B cell (primary cell): ENCODE results near the gene TIAM2. TPM values are rescaled to one million over a fixed set of nuclear protein-coding genes. Genes with fewer than 3 reads are reported as not detected.

Experiments
- ATAC-seq: fragments of 200-7000 bp; cut with Tn5 transposase; one replicate; pipeline ENCODE4 v1.10.0; 2021; ENCODE audit warnings: low read depth, mild to moderate bottlenecking, moderate number of reproducible peaks, moderate library complexity
- CTCF ChIA-PET: fragments of 350-600 bp; sonication (Branson Sonifier 250); formaldehyde crosslinking; loops from one replicate; lab custom pipeline; 2021; ENCODE audit warnings: antibody characterized with exemption, inconsistent platforms; lab: Charles Lee
- POLR2A ChIA-PET: fragments of 350-600 bp; sonication (Branson Sonifier 250); formaldehyde crosslinking; loops from one replicate; lab custom pipeline; 2021; ENCODE audit warnings: antibody characterized with exemption; lab: Charles Lee
- DNase-seq: peaks from one replicate; pipeline ENCODE4 v3.0.0; 2013
- H2AFZ ChIP-seq: 2 replicates; pipeline ENCODE4 v1.6.1; 2012; ENCODE audit warnings: mild to moderate bottlenecking, low read depth, low read length; ENCODE audit not compliant: insufficient read depth, poor library complexity, severe bottlenecking
- H3K27ac ChIP-seq, 2 donors: 1 replicate in 1 of 2; 2 replicates in 1 of 2; pipeline ENCODE4 v1.5.1; 2012 to 2013; ENCODE audit warnings: low read length in 2 of 2, mild to moderate bottlenecking in 2 of 2, moderate library complexity in 1 of 2
- H3K27me3 ChIP-seq, 4 experiments: fragments of 200-600 bp in 1 of 4; sonication (generic) in 1 of 4; replicated peaks in 1 of 4; 1 replicate in 2 of 4; 2 replicates in 2 of 4; pipeline versions ENCODE4 v1.6.1 to v1.7.0; 2013 to 2016; ENCODE audit warnings: low read length in 3 of 4, mild to moderate bottlenecking in 2 of 4, mixed read lengths in 1 of 4, moderate library complexity in 1 of 4; ENCODE audit not compliant: insufficient read depth in 4 of 4, control insufficient read depth in 3 of 4; ENCODE audit errors: control extremely low read depth in 1 of 4
- H3K36me3 ChIP-seq, 2 experiments: replicated peaks in 1 of 2; 1 replicate in 1 of 2; 2 replicates in 1 of 2; pipeline versions ENCODE4 v1.6.1 to v1.7.1; 2013; ENCODE audit warnings: low read length in 1 of 2; ENCODE audit not compliant: insufficient read depth in 2 of 2, control insufficient read depth in 1 of 2; ENCODE audit errors: control extremely low read depth in 1 of 2, extremely low read depth in 1 of 2
- H3K4me1 ChIP-seq, 2 donors: fragments of 200-600 bp in 1 of 2; sonication (generic) in 1 of 2; 1 replicate in 1 of 2; 2 replicates in 1 of 2; pipeline versions ENCODE4 v1.5.1 to v1.6.1; 2013 to 2017; ENCODE audit warnings: low read length in 2 of 2; ENCODE audit not compliant: control insufficient read depth in 2 of 2, insufficient read depth in 2 of 2
- H3K4me2 ChIP-seq: replicated peaks from 2 replicates; pipeline ENCODE3; 2012; ENCODE audit warnings: mild to moderate bottlenecking, low read depth, low read length; ENCODE audit not compliant: poor library complexity, severe bottlenecking
- H3K4me3 ChIP-seq, 5 experiments: fragments of 200-600 bp in 1 of 5; sonication (generic) in 1 of 5; 1 replicate in 3 of 5; 2 replicates in 2 of 5; pipeline versions ENCODE4 v1.5.1 to v1.7.0; 2011 to 2016; ENCODE audit warnings: low read length in 4 of 5, mild to moderate bottlenecking in 4 of 5, low read depth in 2 of 5, control low read depth in 1 of 5, moderate library complexity in 1 of 5; ENCODE audit not compliant: insufficient read depth in 1 of 5; ENCODE audit errors: control extremely low read depth in 1 of 5, extremely low read depth in 1 of 5
- H3K79me2 ChIP-seq: fragments of 200-600 bp; sonication (generic); one replicate; pipeline ENCODE4 v1.6.0; 2016; ENCODE audit warnings: low read length; ENCODE audit not compliant: control insufficient read depth, insufficient read depth
- H3K9ac ChIP-seq: fragments of 200-600 bp; sonication (generic); 2 replicates; pipeline ENCODE4 v1.6.1; 2017; ENCODE audit warnings: mild to moderate bottlenecking, low read length, moderate library complexity
- H3K9me3 ChIP-seq, 3 donors: one replicate each; pipeline versions ENCODE4 v1.6.1 to v1.7.1; 2013; ENCODE audit warnings: low read length in 2 of 3; ENCODE audit not compliant: control insufficient read depth in 2 of 3, insufficient read depth in 1 of 3; ENCODE audit errors: control extremely low read depth in 1 of 3
- H4K20me1 ChIP-seq: 2 replicates; pipeline ENCODE4 v1.6.0; 2012; ENCODE audit warnings: mild to moderate bottlenecking, low read length; ENCODE audit not compliant: insufficient read depth, control insufficient read depth, poor library complexity, severe bottlenecking
- H3K27ac Mint-ChIP-seq: one replicate; pipeline ENCODE4 v1.8.0; 2021; ENCODE audit warnings: mixed read lengths
- H3K27me3 Mint-ChIP-seq: one replicate; pipeline ENCODE4 v1.8.0; 2021; ENCODE audit warnings: mixed read lengths
- H3K4me1 Mint-ChIP-seq: one replicate; pipeline ENCODE4 v1.8.0; 2021; ENCODE audit warnings: mixed read lengths
- H3K4me3 Mint-ChIP-seq: one replicate; pipeline ENCODE4 v1.8.0; 2021; ENCODE audit warnings: mixed read lengths
- H3K9me3 Mint-ChIP-seq: one replicate; pipeline ENCODE4 v1.8.0; 2022; ENCODE audit warnings: mixed read lengths; ENCODE audit not compliant: insufficient read depth
- CTCF ChIP-seq: fragments of 200-600 bp; IDR thresholded peaks from one replicate; pipeline ENCODE4 v1.8.0; 2022; ENCODE audit warnings: antibody characterized with exemption, mild to moderate bottlenecking
- EZH2 ChIP-seq: IDR thresholded peaks from 2 replicates; pipeline ENCODE4 v1.6.1; 2012; ENCODE audit warnings: borderline replicate concordance, low read depth, mild to moderate bottlenecking, moderate library complexity, low read length; ENCODE audit not compliant: insufficient read depth, poor library complexity, severe bottlenecking
- WGBS: methylation state at CpG from one replicate; pipeline ENCODE4 v1.1.5; 2013; ENCODE audit warnings: missing lambda C conversion rate; ENCODE audit not compliant: insufficient coverage; 5-methylcytosine and 5-hydroxymethylcytosine counted together
- intact Hi-C: fragments of 100-400 bp; cut with micrococcal nuclease; formaldehyde crosslinking; loops from one replicate; pipeline ENCODE4 v1.10.0; 2022
- polyA plus RNA-seq: library from polyadenylated mRNA; depleted of rRNA; stranded (reverse); fragments of >200 nt; gene quantifications from 2 replicates; pipeline ENCODE4 v1.2.3, GENCODE V29; 2012
- total RNA-seq, 2 donors: library from RNA; stranded (reverse); fragments of 120-200 nt in 1 of 2; gene quantifications; 1 replicate in 1 of 2; 2 replicates in 1 of 2; pipeline versions ENCODE4 v1.2.3 to v1.2.4, GENCODE V29; 2013 to 2022

Gene TIAM2
- total and polyA plus RNA-seq, 2 donors (not counting 1 experiment from before 2014, with no cell fraction given) = 13.1 to 18.8 TPM

DNA sequence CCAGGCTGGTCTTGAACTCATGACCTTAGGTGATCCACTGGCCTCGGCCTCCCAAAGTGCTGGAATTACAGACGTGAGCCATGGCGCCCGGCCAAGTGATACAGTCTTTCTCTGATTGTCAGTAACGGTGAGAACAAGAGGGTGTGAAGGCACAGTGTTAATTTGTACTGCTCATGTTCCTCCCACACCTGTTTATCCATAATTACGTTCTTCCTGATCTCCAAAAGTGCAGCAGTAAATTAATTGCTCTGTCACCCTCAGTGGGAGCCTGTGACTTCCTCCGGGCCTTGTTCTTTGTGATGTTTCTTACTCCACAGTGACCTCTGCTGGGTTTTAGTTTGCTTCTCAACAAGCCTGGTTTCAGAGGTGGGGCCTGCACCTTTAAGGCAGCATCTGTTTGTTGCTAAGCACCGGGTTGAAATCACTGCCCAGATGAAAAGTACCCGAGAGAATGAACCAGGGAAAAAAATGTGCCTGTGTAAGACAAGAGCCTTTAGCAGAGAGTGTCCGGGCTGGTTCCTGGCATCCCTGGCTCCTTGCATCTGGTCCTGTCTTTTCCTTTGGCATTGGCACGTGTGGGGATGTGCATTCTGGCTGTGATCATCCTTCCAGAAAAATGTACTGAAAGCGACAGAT is 179.6 kb downstream of the TIAM2 start:
- H3K4me3 Mint-ChIP-seq = no peak overlapping the region
- H3K4me3 ChIP-seq = no peak overlapping the region
- H3K4me1 Mint-ChIP-seq = peaks cover 37% of the 10 kb centered on the region

More for the DNA sequence above, 179.6 kb downstream of the TIAM2 start:
- Histone ChIP-seq H3K4me1 (peaks cover 0 to 23% of the 10 kb centered on the region in 2 donors), H4K20me1 (no peaks in the 10 kb centered on the region), H2AFZ (no peak overlapping the region), H3K9me3 (no peaks in the 10 kb centered on the region), H3K9ac (no peak overlapping the region), H3K27me3 (no peaks in the 10 kb centered on the region), H3K36me3 (no peaks in the 10 kb centered on the region), H3K4me2 (no peak overlapping the region), H3K27ac (no peak overlapping the region), H3K79me2 (no peaks in the 10 kb centered on the region)
- TF ChIP-seq EZH2 (no peak), CTCF (peak; percentile 60)
- Mint-ChIP-seq H3K27ac (no peak overlapping the region), H3K27me3 (no peaks in the 10 kb centered on the region), H3K9me3 (no peaks in the 10 kb centered on the region)
- CTCF ChIA-PET = interaction anchor here (1.0 to 4.9 kb wide), 5 partner anchors 74 to 500 kb away, joined by 6 to 66 read pairs (median 40); no protein-coding TSS in a partner anchor
- DNase-seq = peak; percentile 79
- POLR2A ChIA-PET = no interaction called here
- WGBS = 55% methylated on average over 12 of the region's 12 CpGs
- intact Hi-C loops = loop anchor here (1.0 kb wide), 2 partner anchors 306 to 499 kb away; no protein-coding TSS in a partner anchor
- peak; percentile 75 for ATAC-seq
